T1000 (cell line): Measurements from ENCODE around the gene KIAA0040.

Source experiments
- DNase-seq: peaks from one replicate; lab custom pipeline; 2025; ENCODE audit warnings: mixed read lengths; lab: John Stamatoyannopoulos, UW

Gene KIAA0040

GRCh38 chr1:175192630-175193526 lies at the start of gene KIAA0040:
Gene KIAA0040, minus strand, starts transcription at chr1:175192776. Its CDS starts 31,763 bp downstream, at chr1:175161013.
- DNase-seq: peak; percentile 21

DNA sequence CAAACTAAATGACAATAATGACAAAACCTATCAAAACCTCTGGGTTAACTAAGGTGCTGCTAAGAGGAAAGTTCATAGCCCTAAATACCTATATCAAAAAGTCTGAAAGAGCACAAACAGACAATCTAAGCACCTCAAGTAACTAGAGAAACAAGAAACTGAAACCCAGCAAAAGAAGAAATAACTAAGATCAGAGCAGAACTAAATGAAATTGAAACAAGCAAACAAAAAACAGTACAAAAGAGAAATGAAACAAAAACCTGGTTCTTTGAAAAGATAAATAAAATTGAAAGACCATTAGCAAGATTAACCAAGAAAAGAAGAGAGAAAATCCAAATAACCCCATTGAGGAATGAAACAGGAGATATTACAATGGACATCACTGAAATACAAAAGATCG lies 44.8 kb upstream of the KIAA0040 start:
- DNase-seq: no peak

- no peak for DNase-seq
These were observed 42.1 kb upstream of the KIAA0040 start for GRCh38 chr1:175234639-175235038.

DNA sequence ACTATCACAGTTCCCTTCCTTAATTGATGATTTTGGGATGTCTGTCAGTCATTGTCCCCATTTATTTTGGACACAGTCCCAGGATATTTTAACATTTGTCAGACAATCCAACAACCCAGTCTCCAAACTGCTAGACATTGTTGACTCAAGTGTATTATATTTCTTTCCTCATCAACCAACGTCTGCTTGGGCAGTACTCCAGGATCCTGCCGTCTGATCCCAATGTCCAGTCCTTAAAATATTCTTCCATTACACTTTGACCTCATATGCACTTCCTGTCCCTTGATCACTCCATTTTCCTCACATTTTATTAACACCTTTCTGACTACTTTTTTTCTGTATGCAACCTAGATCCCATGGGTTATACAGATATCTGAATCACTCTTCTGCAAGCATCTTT lies 39.8 kb upstream of the KIAA0040 start:
- DNase-seq: no peak

DNA sequence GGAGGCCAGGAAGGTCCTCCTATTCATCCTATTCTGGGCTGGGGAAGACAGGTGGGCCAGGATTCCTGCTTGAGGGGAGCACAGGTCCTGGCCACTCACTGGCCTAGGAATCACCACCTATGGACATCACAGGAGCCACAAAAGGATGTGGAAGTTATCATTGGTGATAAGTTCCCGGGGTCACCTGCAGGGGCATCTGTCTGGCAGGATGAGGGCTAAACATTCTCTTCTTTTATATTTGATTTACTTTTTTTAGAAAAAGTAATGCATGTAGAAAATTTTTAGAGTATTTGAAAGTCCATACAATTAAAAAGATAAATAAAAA lies 33.2 kb upstream of the KIAA0040 start:
- no peak for DNase-seq

- no peak for DNase-seq
These were observed 29.8 kb upstream of the KIAA0040 start for GRCh38 chr1:175222296-175222938.

DNA sequence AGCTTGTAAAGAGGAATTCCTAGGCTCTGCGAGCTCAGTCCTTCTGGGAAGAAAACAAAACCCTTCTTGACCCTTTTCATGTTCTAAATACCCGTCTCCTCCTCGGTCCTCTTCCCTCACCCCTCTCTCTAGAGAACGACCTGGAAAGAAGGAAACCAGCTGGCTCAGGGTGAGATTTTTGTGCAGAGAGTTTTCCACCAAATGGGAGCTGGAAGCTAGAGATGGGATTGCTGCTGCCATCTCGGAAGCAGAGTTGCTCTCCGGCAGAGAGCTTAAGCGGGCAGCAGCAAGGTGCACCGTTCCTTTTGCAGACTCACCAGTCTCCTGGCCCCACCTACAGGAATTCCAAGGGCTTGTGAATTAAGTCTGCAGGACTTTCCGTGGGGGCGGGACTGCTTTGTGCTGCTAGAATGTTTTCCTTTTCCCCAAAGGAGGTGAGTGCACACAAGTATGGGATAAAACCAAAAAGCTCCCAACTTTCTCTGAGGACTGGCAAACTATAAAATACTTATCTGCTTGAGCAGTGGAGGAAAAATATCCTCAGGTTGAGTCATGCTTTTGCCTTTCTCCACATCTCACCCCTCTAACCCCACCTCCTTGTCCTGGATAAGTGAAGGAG lies 29.1 kb upstream of the KIAA0040 start:
- no peak for DNase-seq

DNA sequence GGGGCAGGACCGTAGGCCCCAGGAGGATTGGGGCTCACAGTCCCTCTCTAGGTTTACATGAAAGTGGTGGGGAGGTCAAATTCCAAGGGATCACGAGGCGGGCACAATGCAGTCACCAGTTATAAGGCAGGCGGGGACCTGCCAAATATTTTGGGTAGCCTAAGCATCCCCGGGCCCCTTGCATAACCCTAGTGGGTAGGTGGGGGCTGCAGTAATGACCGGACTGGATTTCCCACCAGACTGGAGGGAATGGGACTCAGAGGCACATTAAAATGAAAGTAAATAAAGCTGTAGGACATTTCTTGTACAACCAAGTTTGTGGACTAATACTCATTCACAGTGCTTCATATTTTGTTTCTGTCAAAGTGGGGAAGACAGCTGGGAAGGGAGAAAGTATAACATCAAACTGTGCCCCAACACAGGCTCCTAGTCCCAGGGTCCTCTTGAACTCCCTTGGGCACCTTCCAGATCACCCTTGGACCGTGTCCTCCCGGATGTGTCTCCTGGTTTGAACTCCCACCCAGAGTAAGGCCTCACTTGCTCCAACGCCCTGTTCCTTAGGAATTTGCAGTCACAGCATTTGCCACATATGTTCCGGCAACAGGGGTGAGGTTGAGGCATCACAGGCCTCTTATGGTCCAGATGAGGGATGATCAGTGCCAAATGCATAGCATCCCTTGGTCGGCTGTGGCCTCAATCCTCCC lies 28.4 kb upstream of the KIAA0040 start:
- no peak for DNase-seq

GRCh38 chr1:175219774-175220173 lies 27.2 kb upstream of the KIAA0040 start:
- DNase-seq: no peak

- DNase-seq: no peak
These were observed 26.3 kb upstream of the KIAA0040 start for GRCh38 chr1:175218786-175219434.

DNA sequence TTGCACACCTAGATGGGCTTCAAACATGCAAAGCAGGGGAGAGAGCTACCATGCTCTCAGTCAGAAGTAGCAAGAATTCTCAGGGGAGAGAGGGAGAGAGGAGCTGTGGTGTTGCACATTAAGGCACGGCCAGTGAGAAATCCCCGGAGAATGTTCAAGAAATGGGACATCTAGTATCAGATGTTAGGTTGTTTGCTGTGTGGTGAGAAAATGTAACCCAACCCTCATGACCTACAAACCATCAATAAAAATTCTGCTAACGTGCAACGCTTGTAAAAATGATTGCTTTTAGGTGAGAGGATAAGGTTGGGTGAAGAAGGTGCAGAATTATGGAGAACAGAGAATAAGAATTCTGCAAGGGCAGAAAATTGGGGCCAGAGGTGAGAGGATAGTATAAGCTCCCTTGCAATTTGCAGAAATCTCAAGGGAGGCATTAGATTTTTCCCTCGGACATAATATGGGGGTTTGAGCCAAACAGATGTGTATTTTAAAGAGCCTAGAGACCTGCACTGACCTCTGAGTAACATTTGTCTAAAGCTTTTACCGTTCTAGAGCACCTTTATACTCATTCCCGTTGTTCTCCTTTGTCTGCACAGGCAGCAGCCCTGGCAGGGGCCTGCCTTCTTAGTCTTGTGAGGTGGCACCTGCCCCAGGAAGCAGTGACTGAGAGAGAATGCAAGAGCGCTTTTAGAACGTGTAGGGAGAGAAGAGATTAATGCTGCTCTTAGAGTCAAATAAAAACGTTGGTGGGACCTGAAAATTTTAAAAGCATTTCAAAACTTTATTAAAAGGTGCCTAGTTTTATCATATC lies 25.4 kb upstream of the KIAA0040 start:
- no peak for DNase-seq

DNA sequence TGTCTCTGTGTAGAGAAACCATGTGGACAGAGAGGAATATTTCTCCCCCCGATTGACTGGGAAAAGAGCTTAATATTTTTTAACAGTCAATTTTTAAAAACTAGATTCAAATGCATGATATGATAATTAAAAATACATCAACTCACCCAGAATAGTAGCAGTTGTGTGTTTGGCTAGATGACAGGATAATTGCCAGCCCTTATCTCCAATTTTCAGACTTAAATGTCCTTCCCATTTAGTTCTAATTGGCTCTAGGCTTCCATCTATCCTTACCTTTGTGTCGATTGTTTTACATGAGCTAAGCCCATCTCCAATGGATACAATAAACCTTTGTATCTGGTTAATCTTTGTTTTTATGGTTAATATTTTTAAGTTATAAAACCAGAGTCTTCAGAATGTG lies 23.9 kb upstream of the KIAA0040 start:
- DNase-seq: no peak

DNA sequence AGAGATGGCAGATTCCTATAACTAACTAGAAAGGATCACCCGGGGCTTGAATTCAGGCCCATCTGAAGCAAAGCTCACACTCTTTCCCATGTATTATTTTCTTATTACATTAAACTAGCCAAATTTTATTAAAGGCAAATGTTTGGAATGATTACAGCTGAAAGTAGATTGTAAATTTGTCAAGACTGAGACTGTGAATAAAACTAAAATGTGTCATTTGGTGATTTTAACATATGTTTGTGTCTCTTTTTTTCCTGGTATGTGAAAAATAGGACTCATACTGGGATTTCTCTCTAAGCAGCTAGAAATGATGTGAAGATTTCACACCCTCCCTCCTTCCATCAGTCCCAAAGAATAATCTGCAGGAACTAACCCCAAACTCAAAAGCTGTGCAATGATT lies 19.1 kb upstream of the KIAA0040 start:
- no peak for DNase-seq

- no peak for DNase-seq
These were observed 18.2 kb upstream of the KIAA0040 start for GRCh38 chr1:175210744-175211143.

DNA sequence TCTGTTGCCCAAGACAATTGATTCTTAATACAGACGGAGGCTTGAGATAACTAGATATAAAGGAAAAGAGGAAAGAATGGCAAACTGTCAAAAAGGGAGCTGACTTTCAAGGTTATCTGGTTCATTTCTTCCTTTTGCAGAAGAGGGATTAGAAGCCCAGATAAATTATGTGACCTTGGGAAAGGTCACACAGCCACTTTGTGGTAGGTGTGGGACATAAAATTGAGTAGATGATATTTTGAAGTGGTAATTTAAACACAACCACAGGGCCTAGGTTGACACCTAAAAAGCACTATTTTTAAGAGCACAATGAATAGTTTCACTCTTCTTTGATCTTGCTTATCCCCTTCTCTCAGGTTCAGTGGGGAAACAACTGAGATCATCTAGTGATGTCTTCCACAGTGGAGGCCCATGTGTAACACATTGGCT lies 16.9 kb upstream of the KIAA0040 start:
- DNase-seq: no peak

GRCh38 chr1:175208773-175209492 lies 16.4 kb upstream of the KIAA0040 start:
- DNase-seq: no peak

DNA sequence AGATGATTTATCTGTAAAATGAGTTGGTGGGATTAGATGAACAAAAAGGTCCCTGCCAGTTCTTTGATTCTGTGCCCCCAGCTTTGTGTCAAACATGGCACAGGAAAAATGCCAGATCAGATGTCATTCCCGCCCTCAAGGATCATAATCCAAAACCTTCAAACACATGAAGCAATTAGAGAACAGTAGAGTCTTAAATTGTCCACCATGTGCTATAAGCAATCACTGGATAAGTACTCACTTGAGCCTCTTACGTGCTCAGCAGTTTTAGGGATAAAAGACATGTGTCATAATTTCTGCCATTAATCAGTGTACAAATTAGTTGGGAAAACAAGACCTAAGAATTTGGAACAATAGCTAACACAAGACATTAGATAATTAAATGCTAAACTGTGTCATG lies 15.4 kb upstream of the KIAA0040 start:
- no peak for DNase-seq

- DNase-seq: no peak
These were observed 14.1 kb upstream of the KIAA0040 start for GRCh38 chr1:175206687-175207086.

GRCh38 chr1:175204330-175204729 lies 11.8 kb upstream of the KIAA0040 start:
- DNase-seq: no peak

DNA sequence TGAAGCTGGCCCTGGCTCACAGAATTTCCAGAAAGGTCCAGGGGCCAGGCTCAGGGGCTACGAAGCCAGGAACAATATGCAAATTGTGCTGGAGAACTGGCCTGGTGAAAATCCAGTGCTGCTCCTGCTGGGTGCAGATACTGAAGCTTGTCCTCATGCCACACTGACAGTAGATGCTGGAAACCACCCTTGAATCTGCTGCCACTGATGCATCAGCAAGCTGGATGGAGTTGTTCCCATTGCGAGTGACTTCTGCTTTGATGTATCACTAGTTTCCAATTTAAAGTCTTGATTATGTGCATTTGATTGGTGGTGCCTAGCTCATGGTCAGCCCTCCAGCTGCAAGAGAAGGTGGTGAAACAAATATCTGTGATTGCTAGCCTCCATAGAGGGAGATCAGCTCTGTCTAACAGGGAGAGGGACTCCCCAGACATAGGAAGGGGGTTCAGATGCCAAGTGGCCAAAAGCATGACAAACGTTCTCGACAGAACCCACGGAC lies 11.0 kb upstream of the KIAA0040 start:
- no peak for DNase-seq
